GM12891 (cell line): ENCODE results near the gene AHDC1.
"Not testable (repeated sequence)": the region's sequence is repeated elsewhere in the genome, so short reads cannot be mapped to it uniquely, and the experiment has no call there.

ENCODE experiments used
- PAX5 ChIP-seq: IDR thresholded peaks from 2 replicates; pipeline ENCODE4 v1.6.1; 2011; ENCODE audit warnings: low read length, moderate library complexity, mild to moderate bottlenecking; ENCODE audit not compliant: insufficient read depth, severe bottlenecking
- POLR2A ChIP-seq: IDR thresholded peaks from 2 replicates; pipeline ENCODE4 v1.6.1; 2011; ENCODE audit warnings: low read depth, low read length, control low read depth
- POLR2AphosphoS5 ChIP-seq: IDR thresholded peaks from 2 replicates; pipeline ENCODE4 v1.6.1; 2011; ENCODE audit warnings: low read depth, low read length, control low read depth
- POU2F2 ChIP-seq: IDR thresholded peaks from 2 replicates; pipeline ENCODE4 v1.6.1; 2011; ENCODE audit warnings: low read depth, mild to moderate bottlenecking, control low read depth, low read length, moderate library complexity
- SPI1 ChIP-seq: IDR thresholded peaks from 2 replicates; pipeline ENCODE4 v1.6.1; 2011; ENCODE audit warnings: low read depth, low read length, control low read depth
- TAF1 ChIP-seq: IDR thresholded peaks from 2 replicates; pipeline ENCODE4 v1.6.1; 2011; ENCODE audit warnings: low read depth, low read length, control low read depth

GRCh38 chr1:27640514-27640913 lies 36.6 kb upstream of the AHDC1 start:
- not testable (repeated sequence) for TF ChIP-seq POLR2A, POLR2AphosphoS5, PAX5, SPI1, TAF1, POU2F2
